ENCODE results near the gene HNRNPA0. TPM values are rescaled to one million over a fixed set of nuclear protein-coding genes. Genes with fewer than 3 reads are reported as not detected.

The HNRNPA0 gene
- total RNA-seq, 1 experiment from 2014 or later: 17.4 TPM

Other genes with a start within 250 kb of the HNRNPA0 start
- 0.15 and 0.80 TPM in 2 replicates for gene KLHL3, start 18.3 kb downstream of the HNRNPA0 start, total RNA-seq (2014; rRNA removed; shearing (Covaris generic))
- not detected in 2 replicates for gene MYOT, start 113.5 kb upstream of the HNRNPA0 start, total RNA-seq (2014; rRNA removed; shearing (Covaris generic))
- gene PKD2L2, start 135.1 kb upstream of the HNRNPA0 start, total RNA-seq (2014; rRNA removed; shearing (Covaris generic)): not detected in 2 replicates

All from Daoy (cell line).